ENCODE measurements around the gene CIC.

CIC gene

GRCh38 chr19:42275103-42275502 is 6.1 kb downstream of the CIC start:
- in situ Hi-C loops (cut with HindIII; ENCODE audit: low sequenced_read_pairs): no loop called here

GRCh38 chr19:42275517-42275916 is 6.5 kb downstream of the CIC start:
- in situ Hi-C loops (cut with HindIII; ENCODE audit: low sequenced_read_pairs): no loop called here

- in situ Hi-C loops (cut with HindIII; ENCODE audit: low sequenced_read_pairs): no loop called here
These were observed 7.2 kb downstream of the CIC start for GRCh38 chr19:42276284-42276683.

GRCh38 chr19:42276821-42277220 is 7.8 kb downstream of the CIC start:
- in situ Hi-C loops (cut with HindIII; ENCODE audit: low sequenced_read_pairs): no loop called here

- in situ Hi-C loops (cut with HindIII; ENCODE audit: low sequenced_read_pairs): no loop called here
These were observed 8.9 kb downstream of the CIC start for GRCh38 chr19:42277821-42278451.

- in situ Hi-C loops (cut with HindIII; ENCODE audit: low sequenced_read_pairs): no loop called here
These were observed 9.6 kb downstream of the CIC start for GRCh38 chr19:42278452-42279154.

GRCh38 chr19:42279155-42279901 is 10.3 kb downstream of the CIC start:
- in situ Hi-C loops (cut with HindIII; ENCODE audit: low sequenced_read_pairs): no loop called here

- in situ Hi-C loops (cut with HindIII; ENCODE audit: low sequenced_read_pairs): no loop called here
These were observed 11.1 kb downstream of the CIC start for GRCh38 chr19:42279902-42280814.

- in situ Hi-C loops (cut with HindIII; ENCODE audit: low sequenced_read_pairs): no loop called here
These were observed 11.7 kb downstream of the CIC start for GRCh38 chr19:42280815-42281145.

- in situ Hi-C loops (cut with HindIII; ENCODE audit: low sequenced_read_pairs): no loop called here
These were observed 12.2 kb downstream of the CIC start for GRCh38 chr19:42281146-42281826.

GRCh38 chr19:42281827-42282762 is 13.0 kb downstream of the CIC start:
- in situ Hi-C loops (cut with HindIII; ENCODE audit: low sequenced_read_pairs): no loop called here

GRCh38 chr19:42282819-42283187 is 13.8 kb downstream of the CIC start:
- in situ Hi-C loops (cut with HindIII; ENCODE audit: low sequenced_read_pairs): no loop called here

- in situ Hi-C loops (cut with HindIII; ENCODE audit: low sequenced_read_pairs): no loop called here
These were observed 14.4 kb downstream of the CIC start for GRCh38 chr19:42283188-42284065.

- in situ Hi-C loops (cut with HindIII; ENCODE audit: low sequenced_read_pairs): no loop called here
These were observed 15.0 kb downstream of the CIC start for GRCh38 chr19:42284066-42284501.

- in situ Hi-C loops (cut with HindIII; ENCODE audit: low sequenced_read_pairs): no loop called here
These were observed 15.7 kb downstream of the CIC start for GRCh38 chr19:42284591-42285341.

GRCh38 chr19:42285541-42285941 is 16.5 kb downstream of the CIC start:
- in situ Hi-C loops (cut with HindIII; ENCODE audit: low sequenced_read_pairs): no loop called here

- in situ Hi-C loops (cut with HindIII; ENCODE audit: low sequenced_read_pairs): no loop called here
These were observed 16.9 kb downstream of the CIC start for GRCh38 chr19:42285988-42286348.

All from DLD1 (cell line).